Astrocyte (in vitro differentiated cells and primary cell): Measurements from ENCODE around the gene AIP.

Source experiments
- EZH2 ChIP-seq: IDR thresholded peaks from 2 replicates; pipeline ENCODE4 v1.6.1; 2012; ENCODE audit warnings: mild to moderate bottlenecking, low read length, inconsistent platforms; ENCODE audit not compliant: insufficient read depth
- TF ChIP-seq, protein P1 (sequence below): IDR thresholded peaks from 2 replicates; pipeline ENCODE4 v1.5.1; 2011; ENCODE audit warnings: low read depth, mild to moderate bottlenecking, inconsistent platforms, low read length, moderate library complexity; ENCODE audit not compliant: insufficient read depth

DNA sequence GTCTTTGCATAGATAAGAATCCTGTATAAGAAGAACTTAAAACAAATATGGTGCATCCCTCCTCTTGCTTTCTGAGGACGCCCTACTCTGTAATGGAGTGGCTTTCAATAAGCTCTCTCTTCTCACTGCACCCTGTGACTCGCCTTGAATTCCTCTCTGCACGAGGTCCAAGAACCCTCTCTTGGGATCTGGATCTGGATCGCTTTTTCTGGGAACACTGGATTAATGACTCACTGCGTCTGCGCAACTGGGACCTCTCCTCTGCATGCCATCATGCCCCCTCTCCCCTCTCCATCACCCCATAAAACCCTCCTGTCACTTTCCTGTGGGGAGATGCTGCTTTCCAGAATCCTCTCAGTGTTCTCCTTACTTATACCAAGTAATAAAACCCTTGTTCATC is 55.5 kb downstream of the AIP start:
- TF ChIP-seq, protein P1, sequence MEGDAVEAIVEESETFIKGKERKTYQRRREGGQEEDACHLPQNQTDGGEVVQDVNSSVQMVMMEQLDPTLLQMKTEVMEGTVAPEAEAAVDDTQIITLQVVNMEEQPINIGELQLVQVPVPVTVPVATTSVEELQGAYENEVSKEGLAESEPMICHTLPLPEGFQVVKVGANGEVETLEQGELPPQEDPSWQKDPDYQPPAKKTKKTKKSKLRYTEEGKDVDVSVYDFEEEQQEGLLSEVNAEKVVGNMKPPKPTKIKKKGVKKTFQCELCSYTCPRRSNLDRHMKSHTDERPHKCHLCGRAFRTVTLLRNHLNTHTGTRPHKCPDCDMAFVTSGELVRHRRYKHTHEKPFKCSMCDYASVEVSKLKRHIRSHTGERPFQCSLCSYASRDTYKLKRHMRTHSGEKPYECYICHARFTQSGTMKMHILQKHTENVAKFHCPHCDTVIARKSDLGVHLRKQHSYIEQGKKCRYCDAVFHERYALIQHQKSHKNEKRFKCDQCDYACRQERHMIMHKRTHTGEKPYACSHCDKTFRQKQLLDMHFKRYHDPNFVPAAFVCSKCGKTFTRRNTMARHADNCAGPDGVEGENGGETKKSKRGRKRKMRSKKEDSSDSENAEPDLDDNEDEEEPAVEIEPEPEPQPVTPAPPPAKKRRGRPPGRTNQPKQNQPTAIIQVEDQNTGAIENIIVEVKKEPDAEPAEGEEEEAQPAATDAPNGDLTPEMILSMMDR: no peak
- no peak for TF ChIP-seq EZH2
